Stomach smooth muscle (tissue), 2 donors: ENCODE data around the gene LY6G6D.

Source experiments
- H3K27ac ChIP-seq: one replicate; pipeline ENCODE4 v1.7.0; 2013; ENCODE audit warnings: mild to moderate bottlenecking, low read length, inconsistent platforms
- H3K27me3 ChIP-seq, 2 donors: one replicate each; pipeline ENCODE4 v1.7.0; 2013; ENCODE audit warnings: low read length in 2 of 2; ENCODE audit not compliant: insufficient read depth in 2 of 2, control insufficient read depth in 1 of 2
- H3K36me3 ChIP-seq, 2 donors: one replicate each; pipeline ENCODE4 v1.7.0; 2013; ENCODE audit warnings: low read length in 2 of 2; ENCODE audit not compliant: control insufficient read depth in 2 of 2, insufficient read depth in 2 of 2
- H3K4me1 ChIP-seq: one replicate; pipeline ENCODE4 v1.7.0; 2013; ENCODE audit warnings: low read length; ENCODE audit not compliant: control insufficient read depth, insufficient read depth
- H3K4me3 ChIP-seq, 2 donors: one replicate each; pipeline ENCODE4 v1.7.0; 2013; ENCODE audit warnings: low read length in 2 of 2
- H3K9ac ChIP-seq, 2 donors: one replicate each; pipeline ENCODE4 v1.7.0; 2013; ENCODE audit warnings: low read length in 2 of 2, mild to moderate bottlenecking in 1 of 2
- H3K9me3 ChIP-seq, 2 donors: one replicate each; pipeline ENCODE4 v1.7.0; 2013; ENCODE audit warnings: low read length in 2 of 2; ENCODE audit not compliant: control insufficient read depth in 2 of 2
- donor health status: healthy.
- donor health status: Pancreatic carcinoma.

Gene LY6G6D

GRCh38 chr6:31752739-31753319 is 37.7 kb downstream of the LY6G6D start:
- no peak overlapping the region for H3K4me3 ChIP-seq
- no peaks in the 10 kb centered on the region for H3K36me3 ChIP-seq
- no peaks in the 10 kb centered on the region for H3K27me3 ChIP-seq
- H3K27ac ChIP-seq = no peak overlapping the region
- H3K9ac ChIP-seq = no peak overlapping the region
- H3K4me1 ChIP-seq = no peaks in the 10 kb centered on the region
- no peaks in the 10 kb centered on the region for H3K9me3 ChIP-seq

- Histone ChIP-seq H3K4me3 (no peak overlapping the region), H3K4me1 (no peaks in the 10 kb centered on the region)
Measured at GRCh38 chr6:31758281-31758680, 43.1 kb downstream of the LY6G6D start.

GRCh38 chr6:31760790-31761189 is 45.6 kb downstream of the LY6G6D start:
- H3K27me3 ChIP-seq = peaks cover 0 to under 1% of the 10 kb centered on the region in 2 donors
- no peak overlapping the region for H3K27ac ChIP-seq
- no peaks in the 10 kb centered on the region for H3K9me3 ChIP-seq
- peaks cover 0 to 4% of the 10 kb centered on the region in 2 donors for H3K36me3 ChIP-seq
- no peak overlapping the region for H3K4me3 ChIP-seq
- no peak overlapping the region for H3K9ac ChIP-seq
- H3K4me1 ChIP-seq = no peaks in the 10 kb centered on the region

More at GRCh38 chr6:31758281-31758680, 43.1 kb downstream of the LY6G6D start:
- Histone ChIP-seq H3K27ac (no peak overlapping the region), H3K27me3 (no peaks in the 10 kb centered on the region), H3K9me3 (no peaks in the 10 kb centered on the region), H3K36me3 (peaks cover 0 to 4% of the 10 kb centered on the region in 2 donors), H3K9ac (no peak overlapping the region)

GRCh38 chr6:31761343-31761742 is 46.2 kb downstream of the LY6G6D start:
- peaks cover 0 to 5% of the 10 kb centered on the region in 2 donors for H3K27me3 ChIP-seq
- no peak overlapping the region for H3K4me3 ChIP-seq
- no peak overlapping the region for H3K9ac ChIP-seq
- peaks cover 0 to 4% of the 10 kb centered on the region in 2 donors for H3K36me3 ChIP-seq
- no peaks in the 10 kb centered on the region for H3K9me3 ChIP-seq
- no peak overlapping the region for H3K27ac ChIP-seq
- peaks cover 4% of the 10 kb centered on the region for H3K4me1 ChIP-seq

GRCh38 chr6:31762356-31762755 is 47.2 kb downstream of the LY6G6D start, which contains the start of gene SAPCD1:
Gene SAPCD1 (plus strand): TSS chr6:31762656. CDS start chr6:31763055, 399 bp downstream.
- Histone ChIP-seq H3K36me3 (peaks cover 0 to 4% of the 10 kb centered on the region in 2 donors), H3K27ac (no peak within 1 kb of the TSS), H3K9me3 (no peaks in the 10 kb centered on the region), H3K27me3 (peaks cover 3 to 9% of the 10 kb centered on the region in 2 donors), H3K9ac (no peak within 1 kb of the TSS), H3K4me1 (peaks cover 6% of the 10 kb centered on the region), H3K4me3 (no peak within 1 kb of the TSS)

- H3K27me3 ChIP-seq = peaks cover 3 to 9% of the 10 kb centered on the region in 2 donors
- peaks cover 0 to 4% of the 10 kb centered on the region in 2 donors for H3K36me3 ChIP-seq
- no peak overlapping the region for H3K9ac ChIP-seq
- H3K4me3 ChIP-seq = no peak overlapping the region
- no peak overlapping the region for H3K27ac ChIP-seq
- no peaks in the 10 kb centered on the region for H3K9me3 ChIP-seq
- H3K4me1 ChIP-seq = peaks cover 6% of the 10 kb centered on the region
Measured at GRCh38 chr6:31762878-31763618, 47.9 kb downstream of the LY6G6D start.

GRCh38 chr6:31763619-31763940 is 48.4 kb downstream of the LY6G6D start:
- Histone ChIP-seq H3K4me1 (peaks cover 6% of the 10 kb centered on the region), H3K27me3 (peaks cover 3 to 9% of the 10 kb centered on the region in 2 donors), H3K9ac (no peak overlapping the region), H3K36me3 (peaks cover 0 to 2% of the 10 kb centered on the region in 2 donors), H3K9me3 (no peaks in the 10 kb centered on the region), H3K4me3 (no peak overlapping the region), H3K27ac (no peak overlapping the region)

- H3K4me1 ChIP-seq = peaks cover 6% of the 10 kb centered on the region
- peaks cover 3 to 9% of the 10 kb centered on the region in 2 donors for H3K27me3 ChIP-seq
- H3K9me3 ChIP-seq = no peaks in the 10 kb centered on the region
- H3K36me3 ChIP-seq = no peaks in the 10 kb centered on the region
- no peak overlapping the region for H3K9ac ChIP-seq
- no peak overlapping the region for H3K27ac ChIP-seq
- no peak overlapping the region for H3K4me3 ChIP-seq
Measured at GRCh38 chr6:31764198-31764597, 49.0 kb downstream of the LY6G6D start.

GRCh38 chr6:31765559-31765909 is 50.4 kb downstream of the LY6G6D start:
- Histone ChIP-seq H3K9ac (no peak overlapping the region), H3K27ac (no peak overlapping the region), H3K4me3 (no peak overlapping the region), H3K4me1 (peaks cover 6% of the 10 kb centered on the region), H3K36me3 (no peaks in the 10 kb centered on the region), H3K9me3 (no peaks in the 10 kb centered on the region), H3K27me3 (peaks cover 3 to 9% of the 10 kb centered on the region in 2 donors)

GRCh38 chr6:31765910-31766794 is 51.0 kb downstream of the LY6G6D start:
- no peaks in the 10 kb centered on the region for H3K9me3 ChIP-seq
- peaks cover 6% of the 10 kb centered on the region for H3K4me1 ChIP-seq
- no peak overlapping the region for H3K9ac ChIP-seq
- peak overlapping the region in 1 of 2 donors; percentile 54 for H3K4me3 ChIP-seq
- no peak overlapping the region for H3K27ac ChIP-seq
- peaks cover 3 to 9% of the 10 kb centered on the region in 2 donors for H3K27me3 ChIP-seq
- no peaks in the 10 kb centered on the region for H3K36me3 ChIP-seq
